GM12875 (cell line): ENCODE measurements around the gene RPS10.
"Not testable (repeated sequence)": the region's sequence is repeated elsewhere in the genome, so short reads cannot be mapped to it uniquely, and the experiment has no call there.

Source experiments
- H3K4me3 ChIP-seq: one replicate; pipeline ENCODE4 v1.5.1; 2011; ENCODE audit warnings: low read depth, low read length, control low read depth
- TF ChIP-seq, protein P1 (sequence below): IDR thresholded peaks from 2 replicates; pipeline ENCODE4 v1.5.1; 2011; ENCODE audit warnings: low read depth, mild to moderate bottlenecking, control low read depth, inconsistent platforms, low read length, moderate library complexity, borderline replicate concordance; ENCODE audit not compliant: insufficient read depth

RPS10 gene

DNA sequence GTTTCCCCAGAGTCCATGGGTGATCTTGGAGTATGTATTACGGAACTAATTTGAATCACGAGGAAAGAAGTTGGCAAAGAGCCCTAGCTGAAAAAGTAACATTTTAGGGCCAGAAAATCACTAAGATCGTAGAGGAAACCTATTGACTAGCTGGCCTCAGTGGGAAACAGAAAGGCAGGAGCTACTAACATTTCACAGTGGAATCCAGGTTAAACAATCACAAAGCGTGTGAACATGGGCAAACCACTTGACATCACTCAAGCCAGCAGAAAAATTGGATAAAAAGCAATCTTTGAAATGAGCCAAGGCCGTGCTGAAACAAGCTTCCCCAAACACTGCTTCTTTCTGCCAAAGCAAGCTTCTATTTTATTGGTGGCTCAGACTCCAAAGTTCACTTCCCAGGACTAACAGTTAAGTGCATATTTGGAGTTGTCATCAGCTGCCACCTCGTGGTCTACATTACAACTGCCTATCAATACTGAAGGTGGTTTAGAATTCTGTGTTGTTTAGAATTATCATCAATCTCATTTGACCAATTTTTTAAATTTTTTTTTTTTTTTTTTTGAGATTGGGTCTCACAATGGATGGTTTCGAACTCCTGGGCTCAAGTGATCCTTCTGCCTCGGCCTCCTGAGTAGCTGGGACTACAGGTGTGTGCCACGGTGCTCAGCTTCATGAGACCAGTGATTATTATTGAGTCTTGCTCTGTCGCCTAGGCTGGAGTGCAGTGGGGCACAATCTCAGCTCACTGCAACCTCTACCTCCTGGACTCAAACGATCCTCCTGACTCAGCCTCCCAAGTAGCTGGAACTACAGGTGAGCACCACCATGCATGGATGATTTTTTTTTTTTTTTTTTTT, 10.6 kb downstream of the RPS10 start:
- TF ChIP-seq, protein P1, sequence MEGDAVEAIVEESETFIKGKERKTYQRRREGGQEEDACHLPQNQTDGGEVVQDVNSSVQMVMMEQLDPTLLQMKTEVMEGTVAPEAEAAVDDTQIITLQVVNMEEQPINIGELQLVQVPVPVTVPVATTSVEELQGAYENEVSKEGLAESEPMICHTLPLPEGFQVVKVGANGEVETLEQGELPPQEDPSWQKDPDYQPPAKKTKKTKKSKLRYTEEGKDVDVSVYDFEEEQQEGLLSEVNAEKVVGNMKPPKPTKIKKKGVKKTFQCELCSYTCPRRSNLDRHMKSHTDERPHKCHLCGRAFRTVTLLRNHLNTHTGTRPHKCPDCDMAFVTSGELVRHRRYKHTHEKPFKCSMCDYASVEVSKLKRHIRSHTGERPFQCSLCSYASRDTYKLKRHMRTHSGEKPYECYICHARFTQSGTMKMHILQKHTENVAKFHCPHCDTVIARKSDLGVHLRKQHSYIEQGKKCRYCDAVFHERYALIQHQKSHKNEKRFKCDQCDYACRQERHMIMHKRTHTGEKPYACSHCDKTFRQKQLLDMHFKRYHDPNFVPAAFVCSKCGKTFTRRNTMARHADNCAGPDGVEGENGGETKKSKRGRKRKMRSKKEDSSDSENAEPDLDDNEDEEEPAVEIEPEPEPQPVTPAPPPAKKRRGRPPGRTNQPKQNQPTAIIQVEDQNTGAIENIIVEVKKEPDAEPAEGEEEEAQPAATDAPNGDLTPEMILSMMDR: peak; percentile 43; the same call in 1 of the 2 replicates

DNA sequence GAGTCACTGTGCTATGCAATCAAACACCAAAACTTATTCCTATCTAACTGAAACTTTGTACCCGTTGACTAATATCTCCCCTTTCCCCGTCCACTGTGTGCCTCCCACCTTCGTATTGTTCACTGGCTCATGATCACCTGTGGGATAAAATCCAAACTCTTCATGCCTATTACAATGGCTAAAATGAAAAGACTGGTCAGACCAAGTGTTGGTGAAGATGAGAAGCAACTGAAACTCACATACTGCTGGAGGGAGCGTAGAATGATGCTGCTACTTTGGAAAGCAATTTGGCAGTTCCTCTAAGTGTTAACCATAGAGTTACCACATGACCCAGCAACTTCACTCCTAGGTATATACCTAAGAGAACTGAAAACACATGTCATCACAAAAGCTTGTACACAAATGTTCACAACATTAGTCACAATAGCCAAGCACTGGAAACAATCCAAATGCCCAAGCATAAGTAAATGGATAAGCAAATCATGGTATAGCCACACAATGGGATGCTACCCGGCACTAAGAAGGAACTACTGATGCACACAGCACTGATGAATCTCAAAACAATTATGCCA, 13.1 kb downstream of the RPS10 start:
- TF ChIP-seq, protein P1: no peak
- no peak overlapping the region for H3K4me3 ChIP-seq

More for the DNA sequence above, 10.6 kb downstream of the RPS10 start:
- H3K4me3 ChIP-seq: no peak overlapping the region

DNA sequence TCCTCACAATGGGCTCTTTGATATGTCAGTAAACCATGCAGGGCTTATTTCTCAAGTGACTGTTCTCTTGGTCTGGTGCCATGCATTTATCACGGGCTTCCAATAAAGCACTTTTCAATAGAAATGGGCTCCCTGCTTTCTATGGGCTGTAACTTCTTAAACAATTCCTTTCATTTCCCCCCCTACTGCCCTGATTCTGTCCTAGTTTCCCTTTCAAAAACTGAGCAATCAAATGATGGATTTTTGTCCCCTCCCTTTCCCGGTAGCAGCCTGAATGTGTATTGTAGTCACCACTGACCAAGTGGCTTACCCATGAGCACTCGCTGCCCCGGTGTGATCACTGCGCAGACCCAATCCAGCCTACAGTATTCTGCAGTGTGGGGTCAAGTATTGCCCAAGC, 13.9 kb downstream of the RPS10 start:
- TF ChIP-seq, protein P1: no peak
- no peak overlapping the region for H3K4me3 ChIP-seq

DNA sequence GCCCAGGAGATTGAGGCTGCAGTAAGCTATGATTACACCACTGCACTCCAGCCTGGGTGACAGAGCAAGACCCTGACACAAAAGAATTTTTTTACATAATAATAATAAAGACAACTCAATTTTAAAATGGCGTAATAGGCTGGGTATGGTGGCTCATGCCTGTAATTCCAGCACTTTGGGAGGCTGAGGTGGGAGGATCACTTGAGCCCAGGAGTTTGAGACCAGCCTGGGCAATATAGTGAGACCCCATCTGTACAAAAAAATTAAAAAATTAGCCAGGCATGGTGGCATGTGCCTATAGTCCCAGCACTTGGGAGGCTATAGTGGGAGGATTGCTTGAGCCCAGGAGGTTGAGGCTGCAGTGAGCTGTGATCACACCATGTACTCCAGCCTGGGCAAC, 18.0 kb downstream of the RPS10 start:
- not testable (repeated sequence) for H3K4me3 ChIP-seq

DNA sequence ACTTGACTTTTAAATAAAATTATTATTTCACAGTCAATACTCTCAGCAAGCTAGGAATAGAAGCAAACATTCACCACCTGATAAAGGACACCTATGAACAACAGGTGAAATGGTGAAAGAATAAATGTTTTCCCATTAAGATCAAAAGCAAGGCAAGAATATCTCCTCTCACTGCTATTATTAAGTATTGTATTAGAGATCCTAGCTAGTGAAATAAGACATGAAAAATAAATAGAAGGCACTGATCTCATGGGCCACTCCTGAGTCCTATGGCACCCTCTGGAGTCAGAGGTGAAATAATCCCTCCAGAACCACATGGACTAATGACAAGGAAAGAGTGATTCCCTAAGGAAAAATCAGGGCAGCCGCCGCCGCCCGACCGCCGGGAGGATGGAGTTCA, 29.4 kb downstream of the RPS10 start:
- TF ChIP-seq, protein P1: no peak
- no peak overlapping the region for H3K4me3 ChIP-seq

DNA sequence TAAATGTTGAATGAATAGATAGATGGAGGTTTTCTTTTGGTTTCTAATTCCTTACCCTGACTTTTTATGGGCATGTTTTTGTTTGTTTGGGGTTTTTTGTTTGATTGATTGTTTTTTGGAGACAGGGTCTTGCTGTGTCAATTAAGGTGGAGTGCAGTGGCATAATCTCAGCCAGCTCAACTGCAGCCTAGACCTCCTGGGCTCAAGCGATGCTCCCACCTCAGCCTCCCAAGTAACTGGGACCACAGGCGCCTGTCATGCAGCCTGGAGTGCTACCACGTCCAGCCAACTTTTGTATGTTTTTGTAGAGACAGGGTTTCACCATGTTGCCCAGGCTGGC, 31.9 kb downstream of the RPS10 start:
- TF ChIP-seq, protein P1: no peak
- H3K4me3 ChIP-seq: no peak overlapping the region

DNA sequence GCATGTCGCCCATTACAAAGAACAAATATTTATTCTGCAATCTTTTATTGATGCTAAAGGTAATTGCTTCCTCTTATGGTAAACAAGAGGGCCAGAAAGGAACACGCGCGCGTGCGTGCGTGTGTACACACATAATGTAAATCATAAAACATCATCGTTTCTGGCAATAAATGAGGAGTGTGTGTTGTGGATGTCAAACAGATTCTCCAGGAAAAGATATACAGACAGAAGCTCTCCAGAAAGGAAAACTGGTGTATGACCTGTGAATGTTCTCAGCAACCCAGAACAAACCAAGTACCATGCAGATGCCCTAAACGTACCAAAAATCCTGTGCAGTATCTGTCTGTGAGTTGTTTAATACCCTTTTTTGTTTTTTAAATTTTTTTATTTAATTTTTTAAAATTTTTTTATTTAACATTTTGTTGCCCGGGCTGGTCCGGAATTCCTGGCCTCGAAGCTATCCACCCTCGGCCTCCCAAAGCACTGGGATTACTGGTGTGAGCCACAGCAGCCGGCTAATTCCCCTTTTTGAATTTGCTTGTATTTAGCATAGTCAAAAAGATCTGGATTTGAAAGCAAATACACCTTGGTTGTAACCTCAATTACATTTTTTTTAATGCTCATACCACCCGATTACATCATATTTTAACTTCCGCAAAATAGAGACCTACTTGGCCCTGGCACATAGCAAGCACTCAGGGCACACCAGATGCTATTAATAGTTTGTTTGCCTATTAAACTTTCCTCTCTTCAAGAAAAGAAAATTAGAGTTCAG, 32.5 kb downstream of the RPS10 start:
- peak overlapping the region; percentile 51 for H3K4me3 ChIP-seq
- TF ChIP-seq, protein P1: no peak
